Caco-2 (cell line): ENCODE data around the gene DENND1A. TPM values are rescaled to one million over a fixed set of nuclear protein-coding genes. Genes with fewer than 3 reads are reported as not detected.
A peak's percentile ranks its signal among the peaks of the same experiment; 100 is the strongest.

Experiments used
- BruUV-seq: library from RNA; stranded (reverse); fragments of 400-500 nt; replicated peaks from 2 replicates; lab custom pipeline; 2021; lab: Mats Ljungman, UMichigan
- CTCF ChIA-PET: fragments of 300-600 bp; sonication (Branson Sonifier 250); formaldehyde crosslinking; loops from one replicate; lab custom pipeline; 2022; ENCODE audit warnings: antibody characterized with exemption; lab: Charles Lee
- POLR2A ChIA-PET: fragments of 300-600 bp; sonication (Branson Sonifier 250); formaldehyde crosslinking; loops from one replicate; lab custom pipeline; 2022; ENCODE audit warnings: antibody characterized with exemption; lab: Charles Lee
- DNase-seq, 2 experiments: peaks; one replicate each; pipeline versions ENCODE4 v3.0.0 to v3.0.0-alpha.2; 2020 to 2022
- H3K27me3 ChIP-seq: replicated peaks from 2 replicates; pipeline ENCODE4 v1.6.0; 2011; ENCODE audit warnings: low read length; ENCODE audit not compliant: control insufficient read depth, insufficient read depth
- H3K36me3 ChIP-seq: 2 replicates; pipeline ENCODE4 v1.5.1; 2011; ENCODE audit warnings: low read length; ENCODE audit not compliant: control insufficient read depth, insufficient read depth
- H3K4me1 ChIP-seq: fragments of 250-450 bp; sonication (Bioruptor Pico); 2 replicates; pipeline ENCODE4 v1.5.1; 2020; ENCODE audit warnings: mild to moderate bottlenecking
- H3K4me3 ChIP-seq: 2 replicates; pipeline ENCODE4 v1.5.1; 2011; ENCODE audit warnings: low read depth, mild to moderate bottlenecking, control low read depth, low read length
- H3K9me3 ChIP-seq: fragments of 250-450 bp; sonication (Bioruptor Pico); 2 replicates; pipeline ENCODE4 v1.5.1; 2020; ENCODE audit warnings: mild to moderate bottlenecking, moderate library complexity
- H3K27ac Mint-ChIP-seq: one replicate; pipeline ENCODE4 v1.8.0; 2022; ENCODE audit warnings: mixed read lengths; ENCODE audit not compliant: unreplicated experiment
- H3K27me3 Mint-ChIP-seq: one replicate; pipeline ENCODE4 v1.8.0; 2022; ENCODE audit warnings: mixed read lengths; ENCODE audit not compliant: insufficient read depth, unreplicated experiment
- H3K36me3 Mint-ChIP-seq: one replicate; pipeline ENCODE4 v1.8.0; 2022; ENCODE audit warnings: mild to moderate bottlenecking, mixed read lengths; ENCODE audit not compliant: insufficient read depth, unreplicated experiment
- H3K4me1 Mint-ChIP-seq: one replicate; pipeline ENCODE4 v1.8.0; 2022; ENCODE audit warnings: low read depth, mixed read lengths; ENCODE audit not compliant: unreplicated experiment
- H3K4me3 Mint-ChIP-seq: one replicate; pipeline ENCODE4 v1.8.0; 2022; ENCODE audit warnings: mild to moderate bottlenecking, moderate library complexity, mixed read lengths; ENCODE audit not compliant: unreplicated experiment
- H3K9me3 Mint-ChIP-seq: one replicate; pipeline ENCODE4 v1.8.0; 2022; ENCODE audit warnings: mixed read lengths; ENCODE audit not compliant: unreplicated experiment
- CTCF ChIP-seq, 2 experiments: fragments of 200-600 bp in 1 of 2; IDR thresholded peaks; 1 replicate in 1 of 2; 2 replicates in 1 of 2; pipeline versions ENCODE4 v1.5.1 to v1.8.0; 2011 to 2022; ENCODE audit warnings: antibody characterized with exemption in 1 of 2, control low read depth in 1 of 2, inconsistent platforms in 1 of 2, low read depth in 1 of 2, low read length in 1 of 2, mild to moderate bottlenecking in 1 of 2, moderate library complexity in 1 of 2; ENCODE audit not compliant: insufficient read depth in 1 of 2, severe bottlenecking in 1 of 2, unreplicated experiment in 1 of 2
- intact Hi-C: fragments of 100-400 bp; cut with micrococcal nuclease; formaldehyde crosslinking; loops from one replicate; pipeline ENCODE4 v1.10.0; 2022; ENCODE audit not compliant: unreplicated experiment
- total RNA-seq: library from RNA; stranded (reverse); gene quantifications from 2 replicates; pipeline ENCODE4 v1.2.3, GENCODE V29; 2022

Gene DENND1A
- total RNA-seq, 1 experiment from 2014 or later = 41.6 TPM

- ChIA-PET POLR2A (no interaction called here), CTCF (no interaction called here)
- H3K4me1 Mint-ChIP-seq = peaks cover 11% of the 10 kb centered on the region
- intact Hi-C loops = no loop called here
- H3K4me3 ChIP-seq = no peak overlapping the region
- peak; percentile 15 to 23 for TF ChIP-seq CTCF (IDR thresholded peaks at IDR 0.05; ENCODE audit: insufficient read depth in 1 of 2, low read depth in 1 of 2, low read length in 1 of 2, severe bottlenecking in 1 of 2, unreplicated experiment in 1 of 2)
- no peaks in the 10 kb centered on the region for H3K9me3 Mint-ChIP-seq
- H3K36me3 Mint-ChIP-seq = peaks cover under 1% of the 10 kb centered on the region
- H3K4me3 Mint-ChIP-seq = no peak overlapping the region
- no peaks in the 10 kb centered on the region for H3K9me3 ChIP-seq
- H3K27me3 Mint-ChIP-seq = no peaks in the 10 kb centered on the region
- DNase-seq = no peak
- H3K27ac Mint-ChIP-seq = no peak overlapping the region
- H3K27me3 ChIP-seq = no peaks in the 10 kb centered on the region
- no TSS peak for BruUV-seq
- no peaks in the 10 kb centered on the region for H3K36me3 ChIP-seq
- H3K4me1 ChIP-seq = peaks cover 9% of the 10 kb centered on the region
Observed at GRCh38 chr9:123365287-123365880, 564.5 kb downstream of the DENND1A start.

GRCh38 chr9:123364241-123364824 is 565.6 kb downstream of the DENND1A start:
- no peak overlapping the region for H3K4me3 ChIP-seq
- intact Hi-C loops = no loop called here
- Mint-ChIP-seq H3K4me3 (no peak overlapping the region), H3K27me3 (no peaks in the 10 kb centered on the region), H3K36me3 (peaks cover 5% of the 10 kb centered on the region), H3K4me1 (peaks cover 18% of the 10 kb centered on the region), H3K27ac (no peak overlapping the region), H3K9me3 (no peaks in the 10 kb centered on the region)
- H3K4me1 ChIP-seq = peaks cover 20% of the 10 kb centered on the region
- no peaks in the 10 kb centered on the region for H3K9me3 ChIP-seq
- BruUV-seq = no TSS peak
- no peak for TF ChIP-seq CTCF (IDR thresholded peaks at IDR 0.05; ENCODE audit: insufficient read depth in 1 of 2, low read depth in 1 of 2, low read length in 1 of 2, severe bottlenecking in 1 of 2, unreplicated experiment in 1 of 2)
- no peak for DNase-seq
- CTCF ChIA-PET = no interaction called here
- POLR2A ChIA-PET = no interaction called here
- no peaks in the 10 kb centered on the region for H3K27me3 ChIP-seq
- H3K36me3 ChIP-seq = no peaks in the 10 kb centered on the region

- Histone ChIP-seq H3K4me1 (peaks cover 33% of the 10 kb centered on the region), H3K36me3 (no peaks in the 10 kb centered on the region), H3K4me3 (no peak overlapping the region), H3K27me3 (no peaks in the 10 kb centered on the region), H3K9me3 (no peaks in the 10 kb centered on the region)
- Mint-ChIP-seq H3K27me3 (no peaks in the 10 kb centered on the region), H3K9me3 (no peaks in the 10 kb centered on the region), H3K4me1 (peaks cover 18% of the 10 kb centered on the region), H3K4me3 (no peak overlapping the region), H3K27ac (no peak overlapping the region), H3K36me3 (peaks cover 5% of the 10 kb centered on the region)
- intact Hi-C loops = no loop called here
- ChIA-PET CTCF (interaction anchor here (0.6 kb wide), 1 partner anchor 16 kb away, joined by 5 read pairs; no protein-coding TSS in a partner anchor), POLR2A (no interaction called here)
- no peak for TF ChIP-seq CTCF (IDR thresholded peaks at IDR 0.05; ENCODE audit: insufficient read depth in 1 of 2, low read depth in 1 of 2, low read length in 1 of 2, severe bottlenecking in 1 of 2, unreplicated experiment in 1 of 2)
- BruUV-seq = no TSS peak
- DNase-seq = no peak
Observed at GRCh38 chr9:123362856-123363255, 567.1 kb downstream of the DENND1A start.
